GM12878 (cell line): ENCODE measurements around the gene FBXL19. TPM values are rescaled to one million over a fixed set of nuclear protein-coding genes. Genes with fewer than 3 reads are reported as not detected.
A peak's percentile ranks its signal among the peaks of the same experiment; 100 is the strongest.

Experiments
- ATAC-seq: fragments of 200-7000 bp; cut with Tn5 transposase; 3 replicates; pipeline ENCODE4 v1.9.1; 2020; ENCODE audit warnings: mild to moderate bottlenecking, moderate library complexity
- BruUV-seq: library from RNA; stranded (reverse); fragments of 400-500 nt; replicated peaks from 2 replicates; lab custom pipeline; 2021; lab: Mats Ljungman, UMichigan
- CTCF ChIA-PET: fragments of 300-600 bp; sonication (Branson Sonifier 250); formaldehyde crosslinking; extraction: SDS; loops from one replicate; lab custom pipeline; 2021; ENCODE audit warnings: inconsistent platforms; lab: Yijun Ruan, JAX
- POLR2A ChIA-PET: fragments of 350-600 bp; formaldehyde crosslinking; extraction: SDS; loops from one replicate; lab custom pipeline; 2021; ENCODE audit warnings: inconsistent platforms; lab: Charles Lee
- RAD21 ChIA-PET: fragments of 300-600 bp; sonication (Branson Sonifier 250); formaldehyde crosslinking; loops from one replicate; lab custom pipeline; 2023; ENCODE audit warnings: antibody characterized with exemption; ENCODE audit not compliant: unreplicated experiment; lab: Charles Lee
- SMC1A ChIA-PET: fragments of 300-600 bp; sonication (Branson Sonifier 250); formaldehyde crosslinking; loops from one replicate; lab custom pipeline; 2023; ENCODE audit not compliant: unreplicated experiment, uncharacterized antibody; lab: Charles Lee
- DNase-seq: peaks from one replicate; pipeline ENCODE4 v3.0.0-alpha.2; 2011; ENCODE audit warnings: low read depth, low spot score
- FAIRE-seq: peaks from 3 replicates; lab custom pipeline; 2011; peaks lifted over from hg19 to GRCh38; lab: Jason Lieb, UNC
- H2AFZ ChIP-seq: 2 replicates; pipeline ENCODE4 v1.6.0; 2011; ENCODE audit warnings: low read depth, low read length, control low read depth; ENCODE audit not compliant: control insufficient read depth
- H3K27ac ChIP-seq: 2 replicates; pipeline ENCODE4 v1.5.1; 2011; ENCODE audit warnings: control low read depth; ENCODE audit not compliant: control insufficient read depth, insufficient read depth
- H3K27me3 ChIP-seq, 2 experiments: replicated peaks in 1 of 2; 2 replicates each; pipeline versions ENCODE4 v1.6.0 to v1.6.1; 2011; ENCODE audit warnings: low read length in 1 of 2; ENCODE audit not compliant: control insufficient read depth in 2 of 2, insufficient read depth in 2 of 2
- H3K36me3 ChIP-seq, 2 experiments: 2 replicates each; pipeline ENCODE4 v1.5.1; 2011; ENCODE audit warnings: low read length in 1 of 2; ENCODE audit not compliant: control insufficient read depth in 2 of 2, insufficient read depth in 2 of 2
- H3K4me1 ChIP-seq: 2 replicates; pipeline ENCODE4 v1.6.1; 2011; ENCODE audit warnings: mild to moderate bottlenecking, low read length, moderate library complexity, mixed read lengths; ENCODE audit not compliant: control insufficient read depth, insufficient read depth
- H3K4me2 ChIP-seq: 2 replicates; pipeline ENCODE4 v1.6.0; 2011; ENCODE audit warnings: control low read depth; ENCODE audit not compliant: control insufficient read depth, insufficient read depth
- H3K4me3 ChIP-seq: fragments of 200-600 bp; sonication (generic); 2 replicates; pipeline ENCODE4 v1.5.1; 2016
- H3K79me2 ChIP-seq: 2 replicates; pipeline ENCODE4 v1.6.0; 2011; ENCODE audit warnings: low read length; ENCODE audit not compliant: control insufficient read depth, insufficient read depth
- H3K9ac ChIP-seq: 2 replicates; pipeline ENCODE4 v1.8.0; 2011; ENCODE audit warnings: low read length, control low read depth, mixed read lengths; ENCODE audit not compliant: control insufficient read depth, insufficient read depth
- H3K9me3 ChIP-seq: replicated peaks from 3 replicates; pipeline ENCODE4 v1.5.1; 2011; ENCODE audit warnings: mild to moderate bottlenecking, low read length; ENCODE audit not compliant: control insufficient read depth, insufficient read depth
- H4K20me1 ChIP-seq: 2 replicates; pipeline ENCODE4 v1.6.0; 2011; ENCODE audit not compliant: control insufficient read depth, insufficient read depth
- ATF7 ChIP-seq: fragments of 450-650 bp; IDR thresholded peaks from 2 replicates; pipeline ENCODE4 v1.6.1; 2016; ENCODE audit warnings: low read depth, mild to moderate bottlenecking
- POLR2A ChIP-seq: IDR thresholded peaks from 2 replicates; pipeline ENCODE4 v1.6.1; 2011; ENCODE audit warnings: low read depth, mild to moderate bottlenecking, low read length
- WGBS: methylation state at CpG from one replicate; pipeline ENCODE4 v1.1.6; 2016; ENCODE audit warnings: low lambda C conversion rate; ENCODE audit not compliant: insufficient replicate concordance, insufficient coverage; ENCODE audit errors: missing lambda C conversion rate; 5-methylcytosine and 5-hydroxymethylcytosine counted together
- in situ Hi-C: fragments of 300-500 bp; cut with MboI; formaldehyde crosslinking; loops from 9 replicates; pipeline ENCODE4 v1.14.3; 2018; ENCODE audit warnings: mixed read lengths
- intact Hi-C: fragments of 100-400 bp; cut with micrococcal nuclease; formaldehyde crosslinking; loops from one replicate; pipeline ENCODE4 v1.14.2; 2022; ENCODE audit not compliant: unreplicated experiment
- polyA plus RNA-seq, 11 experiments: library from polyadenylated mRNA; depleted of rRNA in 4 of 11; unstranded in 6 of 11; stranded (reverse) in 5 of 11; fragments of >200 nt; fragmentation: Nextera tagmentation in 4 of 11; fragmentation: Illumina TruSeq in 1 of 11; extraction: Ambion mirVana in 4 of 11; extraction: Trizol in 1 of 11; gene quantifications; 1 replicate in 1 of 11; 2 replicates in 10 of 11; pipeline versions ENCODE4 v1.2.1 to v1.2.3, GENCODE V29; 2011 to 2016; ENCODE audit warnings: inconsistent platforms in 2 of 11, missing spikeins in 2 of 11, low read depth in 1 of 11
- total RNA-seq, 4 experiments: library from RNA; depleted of rRNA in 3 of 4; stranded (reverse); fragments of >200 nt in 3 of 4; fragmentation: Illumina TruSeq in 1 of 4; extraction: Trizol in 1 of 4; gene quantifications; 2 replicates each; pipeline versions ENCODE4 v1.2.1 to v1.2.3, GENCODE V29; 2013 to 2021

The FBXL19 gene
- total and polyA plus RNA-seq, 10 of the 15 experiments (the other 5 are each of a cell fraction or from before 2014, with no cell fraction given), result 0.02 to 32.1 (median 6.8) TPM; not detected in 1

DNA sequence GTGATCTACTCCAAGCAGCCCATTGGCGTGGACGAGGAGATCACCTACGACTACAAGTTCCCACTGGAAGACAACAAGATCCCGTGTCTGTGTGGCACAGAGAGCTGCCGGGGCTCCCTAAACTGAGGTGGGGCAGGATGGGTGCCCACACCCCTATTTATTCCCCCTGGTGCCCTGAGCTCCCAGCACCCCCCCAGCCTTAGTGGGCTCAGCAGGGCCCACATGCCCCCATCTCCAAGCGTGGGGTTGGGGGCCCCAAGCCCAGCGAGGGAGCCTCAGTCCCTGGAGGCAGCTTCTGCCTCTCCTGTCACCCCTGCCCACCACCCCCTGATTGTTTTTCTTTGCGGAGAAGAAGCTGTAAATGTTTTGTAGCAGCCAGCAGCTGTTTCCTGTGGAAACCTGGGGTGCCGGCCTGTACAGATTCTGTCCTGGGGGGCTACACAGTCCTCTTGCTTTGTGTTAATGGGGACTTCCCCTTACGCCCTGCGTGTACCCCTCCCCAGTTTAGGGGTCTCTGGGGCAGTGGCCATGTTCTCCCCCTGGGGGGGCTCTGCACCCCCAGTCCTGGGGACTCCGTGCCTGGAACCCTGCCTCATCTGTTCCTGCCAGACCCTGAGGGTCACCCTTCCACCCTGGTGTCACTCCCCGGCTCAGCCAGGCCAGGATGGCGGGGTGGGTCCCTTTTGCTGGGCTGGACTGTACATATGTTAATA lies 60.7 kb downstream of the FBXL19 start:
- POLR2A ChIA-PET, result interaction anchor here (0.5 to 1.0 kb wide), 2 partner anchors 10 to 11 kb away, joined by 3 read pairs; no protein-coding TSS in a partner anchor
- SMC1A ChIA-PET, result interaction anchor here (0.5 to 2.8 kb wide), 9 partner anchors 12 to 158 kb away, joined by 3 to 11 read pairs (median 4); partner anchors contain the start of genes ZNF646 and ZNF668
- FAIRE-seq, result no peak
- RAD21 ChIA-PET, result interaction anchor here (0.6 to 2.9 kb wide), 9 partner anchors 11 to 890 kb away, joined by 3 to 25 read pairs (median 5); partner anchors contain the start of genes VKORC1 and ZNF267
- Histone ChIP-seq H3K36me3 (peaks cover 5 to 32% of the 10 kb centered on the region in 2 experiments), H3K4me2 (no peak overlapping the region), H3K27me3 (no peaks in the 10 kb centered on the region)
- in situ Hi-C loops (loop anchor here (25.0 kb wide), 1 partner anchor 453 kb away; the partner anchor contains the start of genes COX6A2 and ZNF843), intact Hi-C loops (loop anchor here (2.0 kb wide), 1 partner anchor 111 kb away; the partner anchor contains the start of gene VKORC1)
- TF ChIP-seq POLR2A (peak; percentile 2; the same call in 1 of the 2 replicates), ATF7 (no peak)
- TF ChIP-seq, all 136 proteins: peak for 1
- Histone ChIP-seq H3K79me2 (no peaks in the 10 kb centered on the region), H3K27ac (no peak overlapping the region), H3K9me3 (no peaks in the 10 kb centered on the region), H3K4me1 (no peaks in the 10 kb centered on the region), H2AFZ (no peak overlapping the region), H4K20me1 (no peaks in the 10 kb centered on the region), H3K9ac (no peak overlapping the region), H3K4me3 (no peak overlapping the region)
- 83% methylated on average over 14 of the region's 14 CpGs for WGBS
- CTCF ChIA-PET, result interaction anchor here (0.6 to 2.8 kb wide), 26 partner anchors 11 to 459 kb away, joined by 3 to 17 read pairs (median 8); partner anchors contain the start of genes KAT8, STX4, VKORC1 and ZNF646
- BruUV-seq, result no TSS peak
- DNase-seq (no peak), ATAC-seq (no peak)
